Activated T-cell treated with anti-CD3 and anti-CD28 coated beads for 48 hours (primary cell): ENCODE data around the gene CNTNAP2.

Experiments
- DNase-seq: peaks from one replicate; pipeline ENCODE4 v3.0.0-alpha.2; 2020; ENCODE audit warnings: low read depth

Gene CNTNAP2

GRCh38 chr7:146606628-146607027 is 490.0 kb downstream of the CNTNAP2 start:
- no peak for DNase-seq

GRCh38 chr7:146619641-146620040 is 503.0 kb downstream of the CNTNAP2 start:
- DNase-seq: no peak

DNA sequence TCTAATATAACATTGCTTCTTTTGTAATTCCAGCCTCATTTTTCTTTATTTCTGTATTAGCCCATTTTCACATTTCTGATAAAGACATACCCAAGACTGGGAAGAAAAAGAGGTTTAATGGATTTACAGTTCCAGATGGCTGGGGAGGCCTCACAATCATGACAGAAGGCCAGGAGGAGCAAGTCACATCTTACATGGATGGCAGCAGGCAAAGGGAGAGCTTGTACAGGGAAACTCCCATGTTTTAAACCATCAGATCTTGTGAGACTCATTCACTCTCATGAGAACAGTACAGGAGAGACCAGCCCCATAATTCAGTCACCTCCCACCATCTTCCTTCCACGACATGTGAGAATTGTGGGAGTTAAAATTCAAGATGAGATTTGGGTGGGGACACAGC is 510.3 kb downstream of the CNTNAP2 start:
- no peak for DNase-seq

GRCh38 chr7:146635205-146636032 is 518.8 kb downstream of the CNTNAP2 start:
- no peak for DNase-seq

GRCh38 chr7:146636033-146636356 is 519.4 kb downstream of the CNTNAP2 start:
- DNase-seq: no peak

GRCh38 chr7:146636581-146636980 is 520.0 kb downstream of the CNTNAP2 start:
- no peak for DNase-seq

DNA sequence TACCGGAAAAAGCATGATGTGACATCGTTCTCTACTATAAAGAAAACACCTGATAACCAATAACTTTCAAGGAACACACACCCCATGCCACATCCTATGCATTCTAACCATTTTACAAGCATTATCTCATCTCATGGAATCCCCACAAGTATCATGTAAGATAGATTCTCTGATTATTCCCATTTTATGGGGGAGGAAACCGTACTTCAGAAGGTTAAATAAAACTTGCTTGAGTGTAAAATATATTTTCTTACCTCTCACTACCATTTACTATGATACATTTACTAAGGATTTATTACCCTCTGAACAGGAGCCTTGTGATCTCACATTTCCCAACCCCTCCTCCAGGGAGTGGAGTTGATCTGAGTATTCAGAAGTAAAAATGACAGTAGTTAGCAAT is 522.7 kb downstream of the CNTNAP2 start:
- no peak for DNase-seq

DNA sequence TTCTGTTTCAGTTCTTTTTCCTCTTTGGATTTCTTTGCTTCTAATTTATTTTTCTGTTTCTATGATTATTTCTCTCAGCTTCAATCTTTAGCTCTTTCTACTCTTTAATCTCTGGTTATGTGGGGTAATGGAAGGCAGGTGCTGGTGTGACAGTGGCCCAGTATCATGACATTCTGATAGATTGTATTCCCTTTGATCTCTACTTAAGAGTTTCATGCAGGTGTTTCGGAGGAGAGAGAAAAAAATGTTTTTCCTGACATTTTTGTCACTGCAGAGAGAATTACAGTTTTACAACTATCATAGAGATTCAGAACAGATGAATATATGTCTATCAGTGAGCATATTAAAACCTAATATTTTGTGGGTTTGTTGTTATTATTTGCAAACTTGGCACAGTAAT is 524.9 kb downstream of the CNTNAP2 start:
- DNase-seq: no peak

DNA sequence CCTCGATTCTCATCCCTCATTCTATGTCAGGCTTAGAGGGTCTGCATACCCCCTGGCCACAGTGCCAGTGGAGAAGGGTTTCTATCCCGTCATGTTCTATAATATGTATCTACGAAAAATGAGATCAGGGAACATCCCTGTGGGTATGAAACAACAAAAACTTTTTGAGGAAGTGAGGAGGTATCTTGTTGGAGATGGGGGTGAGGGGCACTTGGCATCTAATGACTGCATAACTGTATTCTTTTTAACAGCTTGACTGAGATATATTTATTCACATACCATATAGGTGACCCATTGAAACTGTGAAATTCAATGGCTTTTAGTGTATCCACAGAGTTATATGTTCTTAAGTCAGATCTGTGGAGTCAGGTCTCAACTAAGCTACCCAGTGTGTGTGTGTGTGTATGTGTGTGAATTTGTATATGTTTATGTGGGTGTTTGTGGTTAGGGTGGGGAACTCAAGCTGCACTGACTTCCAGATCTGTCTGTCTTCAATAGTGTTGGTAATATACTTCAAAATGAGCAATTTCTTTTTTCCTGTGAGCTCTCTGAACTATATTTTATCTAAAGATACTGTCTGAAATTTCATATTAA is 528.9 kb downstream of the CNTNAP2 start:
- no peak for DNase-seq

DNA sequence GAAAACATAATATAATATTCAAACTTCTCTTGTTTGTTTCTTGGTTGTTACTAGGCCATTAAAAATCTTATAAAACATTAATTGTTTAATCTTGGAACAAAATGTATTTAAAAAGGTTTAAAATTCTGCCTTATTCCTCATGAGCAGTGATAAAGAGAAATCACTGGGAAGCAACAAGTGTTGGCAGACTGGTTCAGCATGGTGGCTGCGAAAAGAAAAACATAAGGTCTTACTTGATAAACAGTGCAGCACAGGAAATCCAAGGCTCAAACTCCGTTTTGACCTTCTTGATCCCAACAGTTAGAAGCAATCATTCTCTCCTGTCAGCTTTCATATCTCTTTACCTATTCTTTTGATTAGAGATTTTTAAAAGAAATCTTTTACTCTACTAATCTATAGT is 530.8 kb downstream of the CNTNAP2 start:
- DNase-seq: no peak

DNA sequence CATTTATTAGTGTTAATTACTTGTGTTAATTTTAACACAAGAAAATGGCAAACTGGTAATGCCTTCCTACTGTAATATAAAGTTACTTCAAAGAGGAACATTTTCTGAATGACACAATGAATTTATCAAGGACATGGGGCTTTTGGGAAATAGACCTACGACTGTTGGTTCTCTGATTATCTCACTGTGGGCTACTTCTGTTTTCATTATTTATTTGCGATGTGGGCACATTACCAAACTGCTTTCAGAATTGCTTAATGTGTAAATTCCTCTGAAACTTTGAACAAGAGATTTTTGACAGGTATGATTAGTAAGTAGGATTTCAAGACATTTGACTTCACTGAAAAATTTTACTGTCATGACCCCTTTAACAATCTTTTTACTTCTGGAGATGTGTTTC is 535.6 kb downstream of the CNTNAP2 start:
- DNase-seq: no peak

GRCh38 chr7:146654048-146654447 is 537.4 kb downstream of the CNTNAP2 start:
- DNase-seq: no peak

DNA sequence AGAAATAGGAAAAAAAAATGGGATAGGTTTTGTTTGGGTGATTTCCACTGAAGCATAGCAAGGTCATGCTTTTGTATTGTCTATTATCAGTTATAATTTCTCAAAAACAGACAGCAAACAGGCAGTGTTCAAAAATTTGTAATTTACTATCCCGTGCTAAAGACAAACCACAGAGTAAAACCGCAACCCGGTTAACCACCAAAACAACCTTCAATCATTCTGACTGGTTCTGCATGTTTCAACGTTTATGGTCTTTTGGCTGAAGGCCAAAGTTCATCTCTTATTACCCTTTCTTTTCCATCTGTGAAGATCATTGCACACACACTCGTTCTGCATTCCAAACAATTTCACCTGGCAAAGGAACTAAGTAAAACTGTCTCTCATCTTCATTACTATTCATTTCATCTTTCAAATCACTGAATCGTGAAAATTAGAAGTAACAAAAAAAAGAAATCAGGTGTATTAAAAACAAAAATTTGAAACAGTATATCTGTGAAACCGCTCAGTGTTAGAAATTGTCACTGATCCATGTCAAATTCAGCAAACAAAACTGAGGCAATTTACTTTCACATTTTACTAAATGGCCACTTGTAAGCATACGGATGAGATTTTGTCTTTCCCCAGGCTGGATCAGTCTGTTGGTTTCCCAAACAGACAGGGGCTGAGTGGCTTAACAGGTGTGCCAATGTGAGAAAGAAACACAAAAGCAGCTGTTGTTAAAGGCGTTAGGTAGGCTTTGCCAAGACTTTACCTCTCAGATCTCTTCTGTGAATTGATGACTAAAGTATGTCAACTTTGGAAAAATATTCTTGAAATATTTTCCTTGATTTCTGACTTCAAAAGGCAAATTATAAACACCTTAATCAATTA is 539.6 kb downstream of the CNTNAP2 start:
- no peak for DNase-seq

DNA sequence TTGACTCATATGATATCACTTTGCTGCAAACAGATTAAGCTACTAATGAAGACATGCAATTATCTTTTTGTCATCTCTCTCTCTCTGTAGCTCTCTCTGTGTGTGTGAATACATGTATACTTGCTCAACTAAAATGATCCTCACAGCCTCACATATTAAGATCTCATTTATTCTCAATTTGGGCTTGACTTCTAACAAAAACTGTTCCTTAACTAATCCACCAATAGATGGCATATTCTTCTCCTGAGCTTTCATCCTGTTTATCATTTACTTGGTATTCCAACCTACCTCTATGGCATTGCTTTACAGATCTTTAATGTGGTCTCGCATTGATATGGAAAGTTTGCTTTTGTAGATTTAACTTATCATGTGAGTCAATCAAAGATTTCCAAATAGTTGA is 540.4 kb downstream of the CNTNAP2 start:
- DNase-seq: no peak

- DNase-seq: no peak
These were observed 542.0 kb downstream of the CNTNAP2 start for GRCh38 chr7:146658604-146659003.

DNA sequence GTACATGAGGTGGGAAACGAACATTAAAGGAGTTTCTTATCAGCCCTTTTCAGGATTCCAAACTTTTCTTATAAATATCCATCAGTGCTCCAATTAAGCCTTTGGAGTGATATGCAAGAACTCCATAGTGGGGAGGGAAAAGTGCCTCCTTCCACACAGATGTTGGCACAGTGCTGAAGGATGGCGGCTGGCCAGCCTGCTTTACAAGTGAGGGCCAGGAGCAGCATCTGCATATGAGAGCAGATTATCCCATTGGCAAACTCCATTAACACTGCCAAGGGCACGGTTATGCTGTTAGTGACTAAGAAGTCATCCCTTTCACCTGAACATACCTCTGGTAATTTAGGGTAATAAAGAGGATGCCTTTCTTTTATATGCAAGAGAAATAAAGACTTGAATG is 543.1 kb downstream of the CNTNAP2 start:
- no peak for DNase-seq

DNA sequence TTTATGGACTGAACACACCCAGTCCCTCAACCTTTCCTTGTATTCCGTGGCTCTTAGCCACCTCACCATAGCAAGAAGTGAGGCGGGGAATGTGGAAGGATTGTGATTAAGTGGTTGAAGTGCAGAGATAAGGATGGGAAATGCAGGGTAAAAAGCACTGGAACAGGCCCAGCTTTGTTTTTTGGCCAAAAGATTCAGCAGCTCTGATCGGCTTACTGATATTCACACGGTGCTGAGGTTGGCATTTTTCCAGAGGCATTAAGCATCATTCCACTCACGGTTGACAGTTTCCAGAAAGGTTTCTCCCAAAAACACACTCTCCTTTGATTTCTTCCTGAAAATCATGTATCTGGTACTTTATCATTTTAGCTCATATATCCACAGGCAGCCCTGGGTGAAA is 544.2 kb downstream of the CNTNAP2 start:
- DNase-seq: no peak

GRCh38 chr7:146661435-146661834 is 544.8 kb downstream of the CNTNAP2 start:
- DNase-seq: no peak

- no peak for DNase-seq
These were observed 545.3 kb downstream of the CNTNAP2 start for GRCh38 chr7:146661929-146662328.

DNA sequence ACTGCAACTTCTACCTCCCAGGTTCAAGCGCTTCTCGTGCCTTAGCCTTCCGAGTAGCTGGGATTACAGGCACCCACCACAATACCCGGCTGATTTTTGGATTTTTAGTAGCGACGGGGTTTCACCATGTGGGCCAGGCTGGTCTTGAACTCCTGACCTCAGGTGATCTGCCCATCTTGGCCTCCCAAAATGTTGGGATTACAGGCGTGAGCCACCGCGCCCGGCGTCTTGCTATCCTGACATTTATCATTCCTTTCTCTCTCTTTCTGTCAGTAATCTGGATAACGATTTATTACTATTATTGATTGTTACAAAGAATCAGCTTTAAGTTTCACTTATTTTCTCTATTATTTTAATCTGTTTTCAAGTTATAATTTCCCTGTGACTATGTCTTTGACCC is 548.4 kb downstream of the CNTNAP2 start:
- DNase-seq: no peak

GRCh38 chr7:146670532-146670931 is 553.9 kb downstream of the CNTNAP2 start:
- DNase-seq: no peak

GRCh38 chr7:146681487-146681886 is 564.9 kb downstream of the CNTNAP2 start:
- no peak for DNase-seq

DNA sequence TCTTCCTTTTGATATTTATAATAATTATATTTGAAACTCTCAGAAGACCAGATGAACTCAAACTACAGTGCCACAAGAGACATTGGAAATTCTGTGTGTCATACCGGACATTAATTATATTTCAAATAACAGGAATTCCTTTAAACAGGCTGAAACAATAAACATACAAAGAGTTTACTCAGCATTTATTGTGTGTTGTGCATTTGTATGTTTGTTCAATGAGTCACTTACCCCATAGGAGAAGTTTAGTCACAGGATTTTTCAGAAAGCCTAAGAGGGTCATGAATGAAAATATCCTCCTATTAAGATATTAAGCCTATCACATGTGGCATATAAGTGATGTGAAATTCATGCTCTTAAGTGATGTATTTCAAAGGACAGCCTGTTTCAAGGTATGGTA is 566.8 kb downstream of the CNTNAP2 start:
- DNase-seq: no peak
